GM19324 (cell line): ENCODE measurements around the gene NCOA5.
A peak's percentile ranks its signal among the peaks of the same experiment; 100 is the strongest.
"Not testable (repeated sequence)": the region's sequence is repeated elsewhere in the genome, so short reads cannot be mapped to it uniquely, and the experiment has no call there.

Source experiments
- ATAC-seq: cut with Tn5 transposase; IDR thresholded peaks from one replicate; pipeline ENCODE4 v1.9.1; 2021; ENCODE audit warnings: mild to moderate bottlenecking, moderate library complexity; ENCODE audit not compliant: unreplicated experiment, low FRiP score

NCOA5 gene

DNA sequence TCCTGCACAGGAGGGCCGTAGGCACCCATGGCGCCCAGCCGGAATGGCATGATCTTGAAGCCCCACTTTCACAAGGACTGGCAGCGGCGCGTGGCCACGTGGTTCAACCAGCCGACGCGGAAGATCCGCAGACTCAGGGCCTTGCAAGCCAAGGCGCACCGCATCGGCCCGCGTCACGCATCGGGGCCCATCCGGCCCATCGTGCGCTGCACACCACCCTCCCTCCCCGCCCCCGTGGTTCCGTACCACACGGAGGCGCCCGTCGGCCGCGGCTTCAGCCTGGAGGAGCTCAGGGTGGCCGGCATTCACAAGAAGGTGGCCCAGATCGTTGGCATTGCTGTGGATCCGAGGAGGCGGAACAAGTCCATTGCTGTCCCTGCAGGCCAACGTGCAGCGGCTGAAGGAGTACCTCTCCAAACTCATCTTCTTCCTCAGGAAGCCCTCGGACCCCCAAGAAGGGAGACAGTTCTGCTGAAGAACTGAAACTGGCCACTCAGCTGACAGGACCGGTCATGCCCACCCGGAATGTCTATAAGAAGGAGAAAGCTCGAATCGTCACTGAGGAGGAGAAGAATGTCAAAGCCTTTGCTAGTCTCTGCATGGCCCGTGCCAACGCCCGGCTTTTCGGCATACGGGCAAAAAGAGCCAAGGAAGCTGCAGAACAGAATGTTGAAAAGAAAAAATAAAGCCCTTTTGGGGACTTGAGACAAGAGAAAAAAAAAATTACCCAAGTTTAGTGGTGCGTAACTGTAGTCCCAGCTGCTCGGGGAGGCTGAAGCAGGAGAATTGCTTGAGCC lies 9.9 kb upstream of the NCOA5 start:
- ATAC-seq = no peak

- ATAC-seq = no peak
These were observed 3.8 kb upstream of the NCOA5 start for GRCh38 chr20:46093531-46093930.

- ATAC-seq = not testable (repeated sequence)
These were observed 2.1 kb upstream of the NCOA5 start for GRCh38 chr20:46091622-46092535.

- peak; percentile 24 for ATAC-seq
These were observed 670 bp downstream of the NCOA5 start for GRCh38 chr20:46089167-46089416.

DNA sequence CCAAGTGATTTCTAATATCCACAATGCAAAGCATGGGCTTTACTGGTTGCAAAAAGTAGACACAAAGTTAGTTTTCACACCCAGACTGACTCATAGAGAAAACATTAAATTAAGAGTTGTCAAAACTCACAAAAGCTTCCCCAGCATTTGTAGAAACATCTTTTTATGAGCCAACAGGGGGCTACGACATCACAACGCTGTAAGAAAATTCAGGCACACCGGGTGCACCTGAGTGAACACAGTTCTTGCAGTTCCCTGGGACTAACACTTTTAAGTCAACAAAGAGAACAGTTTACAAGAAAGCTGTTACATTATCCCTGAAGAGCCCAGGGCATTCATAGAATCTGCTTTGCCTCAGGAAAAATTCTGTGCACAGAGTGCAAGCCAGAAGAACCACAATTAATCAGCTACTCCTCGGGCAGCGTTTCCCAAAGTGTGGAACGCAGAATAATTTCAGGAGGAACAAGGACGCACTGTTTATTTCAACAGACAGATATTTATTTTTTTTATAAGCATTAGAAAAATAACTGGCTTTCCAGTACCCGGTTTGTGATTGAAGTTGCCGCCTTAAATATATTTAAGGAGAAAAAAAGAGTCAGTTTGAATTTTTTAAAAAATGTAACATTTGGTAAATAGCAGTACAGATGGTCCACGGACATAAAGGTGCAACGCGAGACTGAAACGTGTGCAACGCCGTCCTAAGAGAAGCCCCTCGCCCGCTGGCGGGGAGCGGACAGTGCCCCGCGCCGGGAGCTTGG lies 1.2 kb downstream of the NCOA5 start:
- ATAC-seq = no peak

DNA sequence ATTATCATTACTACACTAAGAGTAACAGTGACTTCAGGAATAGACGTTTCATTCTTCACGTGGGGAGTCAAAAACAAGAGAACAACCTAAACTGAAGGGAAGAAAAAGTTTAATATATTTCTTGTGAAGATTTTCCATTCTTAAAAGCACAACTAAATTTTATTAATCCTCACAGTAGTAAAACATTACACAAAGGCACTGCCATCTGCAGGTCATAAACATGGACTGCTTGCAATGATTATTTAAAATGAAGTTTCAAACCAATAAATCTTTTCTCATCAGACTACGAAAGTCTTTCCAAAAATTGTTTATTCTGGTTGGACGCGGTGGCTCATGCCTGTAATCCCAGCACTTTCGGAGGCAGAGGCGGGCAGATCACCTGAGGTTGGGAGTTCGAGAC lies 2.6 kb downstream of the NCOA5 start:
- ATAC-seq = no peak

DNA sequence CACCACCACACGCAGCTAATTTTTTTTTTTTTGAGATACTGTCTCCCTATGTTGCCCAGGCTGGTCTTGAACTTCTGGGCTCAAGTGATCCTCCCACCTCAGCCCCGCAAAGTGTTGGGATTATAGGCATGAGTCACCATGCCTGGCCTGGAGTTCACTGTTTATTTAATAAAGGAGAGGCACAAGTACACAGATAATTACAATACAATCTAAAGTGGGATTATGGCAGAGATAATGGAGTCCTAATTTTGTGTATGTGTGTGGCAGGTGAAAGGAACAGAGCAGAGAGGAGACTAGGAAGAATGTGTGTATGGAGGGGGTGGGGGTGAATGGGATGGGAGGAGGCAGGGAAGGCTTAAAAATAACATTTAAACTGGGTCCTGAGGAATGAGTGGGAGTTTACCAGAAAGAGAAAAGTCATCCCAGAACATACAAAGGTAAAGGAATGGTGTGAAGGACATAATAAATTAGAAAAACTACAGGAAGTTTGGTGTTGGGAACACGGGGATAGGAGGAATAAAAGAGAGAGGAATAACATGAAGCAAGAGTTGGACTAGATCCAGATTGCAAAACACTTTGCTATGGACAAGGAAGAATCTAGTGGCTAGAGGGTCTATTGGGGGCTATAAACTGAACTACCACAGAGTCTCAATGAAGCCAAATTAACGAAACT lies 4.4 kb downstream of the NCOA5 start:
- ATAC-seq = no peak

DNA sequence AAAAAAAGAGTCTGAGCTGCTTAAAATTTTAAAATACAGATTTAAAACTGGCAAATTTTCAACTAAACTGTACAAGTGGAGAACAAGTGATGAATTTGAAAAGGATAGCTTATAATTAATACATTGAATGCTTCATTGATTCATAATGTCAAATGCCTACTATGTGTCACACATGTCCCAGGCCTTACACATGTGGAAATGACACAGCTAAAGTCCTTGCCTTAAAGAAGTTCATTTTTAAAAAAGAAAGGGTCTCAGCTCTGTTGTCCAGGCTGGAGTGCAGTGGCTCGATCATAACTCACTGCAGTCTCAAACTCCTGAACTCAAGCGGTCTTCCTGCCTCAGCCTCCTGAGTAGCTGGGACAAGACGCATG lies 5.0 kb downstream of the NCOA5 start:
- ATAC-seq = no peak

- ATAC-seq = no peak
These were observed 6.2 kb downstream of the NCOA5 start for GRCh38 chr20:46083531-46084061.

- ATAC-seq = no peak
These were observed 6.7 kb downstream of the NCOA5 start for GRCh38 chr20:46083101-46083500.

GRCh38 chr20:46081074-46081473 lies 8.7 kb downstream of the NCOA5 start:
- no peak for ATAC-seq

- ATAC-seq = no peak
These were observed 10.8 kb downstream of the NCOA5 start for GRCh38 chr20:46078954-46079353.

DNA sequence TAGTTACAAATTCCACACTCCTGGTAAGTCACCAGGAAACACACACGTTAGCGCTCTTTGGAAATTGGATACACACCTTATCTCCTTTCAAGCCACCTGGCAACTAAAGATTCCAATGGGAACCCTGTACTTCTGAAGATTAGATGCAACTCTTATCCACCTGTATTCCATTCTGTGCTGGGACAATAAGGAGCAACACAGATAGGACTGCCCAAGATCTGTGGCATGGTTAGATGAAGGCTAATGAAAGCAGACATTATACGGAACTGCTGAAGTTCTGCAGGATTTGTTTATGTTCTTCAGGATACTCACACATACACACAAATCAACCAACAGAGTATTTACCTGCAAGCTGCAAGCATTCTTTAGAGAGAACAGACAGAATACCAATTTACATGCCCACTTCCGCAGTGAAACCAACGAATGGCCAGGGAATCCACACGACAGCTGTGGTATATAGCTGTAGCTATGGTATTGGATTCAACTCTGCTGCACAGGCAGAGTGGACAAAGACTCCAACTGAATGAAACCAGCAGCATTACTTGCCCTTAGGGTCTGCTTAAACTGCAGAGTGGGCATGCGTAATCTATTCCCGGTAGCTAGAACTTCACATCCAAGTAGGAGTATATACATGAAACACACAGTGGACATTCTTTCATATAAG lies 12.0 kb downstream of the NCOA5 start:
- ATAC-seq = no peak

DNA sequence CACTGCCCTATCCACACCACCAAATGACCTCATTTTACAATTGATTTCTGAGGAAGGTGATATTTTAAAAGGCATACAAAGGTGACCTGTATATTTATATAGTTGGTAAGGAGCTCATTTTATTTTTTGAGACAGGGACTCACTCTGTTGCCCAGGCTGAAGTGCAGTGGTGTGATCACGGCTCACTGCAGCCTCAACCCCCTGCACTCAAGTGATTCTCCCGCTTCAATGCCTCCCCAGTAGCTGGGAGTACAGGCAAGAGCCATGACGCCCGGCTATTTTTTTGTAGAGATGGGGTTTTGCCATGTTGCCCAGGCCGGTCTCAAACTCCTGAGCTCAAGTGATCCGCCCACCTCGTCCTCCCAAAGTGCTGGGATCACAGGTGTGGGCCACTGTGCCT lies 13.0 kb downstream of the NCOA5 start:
- ATAC-seq = no peak

DNA sequence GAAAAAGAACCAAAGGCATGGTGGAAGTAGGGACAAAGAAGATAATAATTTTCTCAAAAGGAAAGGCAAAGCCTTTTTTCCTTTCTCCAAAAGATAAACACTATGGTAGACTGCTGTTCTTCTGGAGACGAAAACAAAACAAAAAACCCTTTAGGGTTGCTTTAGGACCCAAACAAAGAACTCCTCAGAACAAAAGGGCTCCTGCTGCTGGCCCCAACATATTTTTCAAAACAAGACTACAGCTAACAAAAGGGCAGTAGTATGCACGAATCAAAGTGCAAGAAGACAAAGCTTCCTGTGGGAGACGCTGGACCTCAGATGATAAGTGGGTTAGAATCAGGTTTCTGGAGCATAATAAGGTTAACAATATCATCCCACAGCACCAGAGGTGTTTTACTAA lies 15.8 kb downstream of the NCOA5 start:
- no peak for ATAC-seq

GRCh38 chr20:46073443-46073842 lies 16.3 kb downstream of the NCOA5 start:
- no peak for ATAC-seq

- no peak for ATAC-seq
These were observed 16.7 kb downstream of the NCOA5 start for GRCh38 chr20:46073024-46073423.

GRCh38 chr20:46071573-46071972 lies 18.2 kb downstream of the NCOA5 start:
- ATAC-seq = no peak

- no peak for ATAC-seq
These were observed 19.4 kb downstream of the NCOA5 start for GRCh38 chr20:46070215-46070900.
